ENCODE measurements around the gene TMEM37.
A peak's percentile ranks its signal among the peaks of the same experiment; 100 is the strongest.

The TMEM37 gene

GRCh38 chr2:119449521-119449920 is 17.9 kb downstream of the TMEM37 start:
- H3K9me3 ChIP-seq, result peaks cover 6% of the 10 kb centered on the region; the same call in 1 of the 2 replicates
- no peaks in the 10 kb centered on the region for H4K20me1 ChIP-seq
- H3K36me3 ChIP-seq, result no peaks in the 10 kb centered on the region
- H3K4me2 ChIP-seq, result peak overlapping the region; percentile 60
- H3K27ac ChIP-seq, result no peak overlapping the region
- H3K9ac ChIP-seq, result no peak overlapping the region
- no peak overlapping the region for H3K4me3 ChIP-seq
- TF ChIP-seq Cebpa-rat (IDR thresholded peaks at IDR 0.05), result no peak
- H3K27me3 ChIP-seq, result no peaks in the 10 kb centered on the region
- peaks cover 25% of the 10 kb centered on the region for H3K4me1 ChIP-seq

- Histone ChIP-seq H3K27me3 (no peaks in the 10 kb centered on the region), H3K4me2 (no peak overlapping the region), H3K9me3 (no peaks in the 10 kb centered on the region), H4K20me1 (no peaks in the 10 kb centered on the region), H3K27ac (no peak overlapping the region), H3K4me3 (no peak overlapping the region), H3K4me1 (peaks cover 24% of the 10 kb centered on the region), H3K36me3 (no peaks in the 10 kb centered on the region), H3K9ac (no peak overlapping the region)
- TF ChIP-seq Cebpa-rat (IDR thresholded peaks at IDR 0.05), result no peak
Observed at GRCh38 chr2:119451336-119452050, 19.8 kb downstream of the TMEM37 start.

GRCh38 chr2:119453972-119454593 is 22.4 kb downstream of the TMEM37 start:
- no peaks in the 10 kb centered on the region for H4K20me1 ChIP-seq
- no peaks in the 10 kb centered on the region for H3K9me3 ChIP-seq
- H3K4me2 ChIP-seq, result no peak overlapping the region
- no peaks in the 10 kb centered on the region for H3K27me3 ChIP-seq
- no peak overlapping the region for H3K9ac ChIP-seq
- no peak overlapping the region for H3K27ac ChIP-seq
- no peaks in the 10 kb centered on the region for H3K36me3 ChIP-seq
- no peak for TF ChIP-seq Cebpa-rat (IDR thresholded peaks at IDR 0.05)
- H3K4me1 ChIP-seq, result peaks cover 14% of the 10 kb centered on the region
- H3K4me3 ChIP-seq, result no peak overlapping the region

- Histone ChIP-seq H3K27ac (no peak overlapping the region), H3K27me3 (no peaks in the 10 kb centered on the region), H3K4me2 (peak overlapping the region; percentile 56), H3K4me1 (peaks cover 8% of the 10 kb centered on the region), H3K4me3 (no peak overlapping the region), H3K36me3 (no peaks in the 10 kb centered on the region), H3K9ac (no peak overlapping the region), H3K9me3 (no peaks in the 10 kb centered on the region), H4K20me1 (no peaks in the 10 kb centered on the region)
- no peak for TF ChIP-seq Cebpa-rat (IDR thresholded peaks at IDR 0.05)
Observed at GRCh38 chr2:119455066-119455718, 23.5 kb downstream of the TMEM37 start.

- H3K4me2 ChIP-seq, result no peak overlapping the region
- no peaks in the 10 kb centered on the region for H3K9me3 ChIP-seq
- H3K4me1 ChIP-seq, result peaks cover 5% of the 10 kb centered on the region
- no peaks in the 10 kb centered on the region for H3K27me3 ChIP-seq
- no peaks in the 10 kb centered on the region for H3K36me3 ChIP-seq
- no peak overlapping the region for H3K9ac ChIP-seq
- H3K27ac ChIP-seq, result no peak overlapping the region
- no peak overlapping the region for H3K4me3 ChIP-seq
- no peak for TF ChIP-seq Cebpa-rat (IDR thresholded peaks at IDR 0.05)
- no peaks in the 10 kb centered on the region for H4K20me1 ChIP-seq
Observed at GRCh38 chr2:119460076-119460475, 28.4 kb downstream of the TMEM37 start.

GRCh38 chr2:119461811-119462210 is 30.2 kb downstream of the TMEM37 start:
- Histone ChIP-seq H3K4me3 (no peak overlapping the region), H3K9ac (no peak overlapping the region), H4K20me1 (no peaks in the 10 kb centered on the region), H3K4me2 (no peak overlapping the region), H3K4me1 (no peaks in the 10 kb centered on the region), H3K9me3 (no peaks in the 10 kb centered on the region), H3K27me3 (no peaks in the 10 kb centered on the region), H3K27ac (no peak overlapping the region), H3K36me3 (no peaks in the 10 kb centered on the region)
- no peak for TF ChIP-seq Cebpa-rat (IDR thresholded peaks at IDR 0.05)

- Histone ChIP-seq H4K20me1 (no peaks in the 10 kb centered on the region), H3K9me3 (no peaks in the 10 kb centered on the region), H3K4me1 (no peaks in the 10 kb centered on the region), H3K4me3 (no peak overlapping the region), H3K36me3 (no peaks in the 10 kb centered on the region), H3K4me2 (no peak overlapping the region), H3K9ac (no peak overlapping the region), H3K27ac (no peak overlapping the region), H3K27me3 (no peaks in the 10 kb centered on the region)
- TF ChIP-seq Cebpa-rat (IDR thresholded peaks at IDR 0.05), result no peak
Observed at GRCh38 chr2:119462574-119462973, 30.9 kb downstream of the TMEM37 start.

GRCh38 chr2:119463136-119463535 is 31.5 kb downstream of the TMEM37 start:
- H3K27me3 ChIP-seq, result no peaks in the 10 kb centered on the region
- no peak overlapping the region for H3K9ac ChIP-seq
- no peaks in the 10 kb centered on the region for H3K4me1 ChIP-seq
- no peak overlapping the region for H3K4me3 ChIP-seq
- no peak overlapping the region for H3K4me2 ChIP-seq
- TF ChIP-seq Cebpa-rat (IDR thresholded peaks at IDR 0.05), result no peak
- H3K36me3 ChIP-seq, result no peaks in the 10 kb centered on the region
- H3K27ac ChIP-seq, result no peak overlapping the region
- H3K9me3 ChIP-seq, result no peaks in the 10 kb centered on the region
- H4K20me1 ChIP-seq, result no peaks in the 10 kb centered on the region

- Histone ChIP-seq H3K27me3 (no peaks in the 10 kb centered on the region), H3K9me3 (no peaks in the 10 kb centered on the region), H3K36me3 (no peaks in the 10 kb centered on the region), H3K27ac (no peak overlapping the region), H3K4me2 (no peak overlapping the region), H3K9ac (no peak overlapping the region), H3K4me3 (no peak overlapping the region), H4K20me1 (no peaks in the 10 kb centered on the region), H3K4me1 (no peaks in the 10 kb centered on the region)
- no peak for TF ChIP-seq Cebpa-rat (IDR thresholded peaks at IDR 0.05)
Observed at GRCh38 chr2:119463990-119464389, 32.3 kb downstream of the TMEM37 start.

GRCh38 chr2:119464981-119465380 is 33.3 kb downstream of the TMEM37 start:
- H3K9ac ChIP-seq, result no peak overlapping the region
- no peak overlapping the region for H3K4me2 ChIP-seq
- no peaks in the 10 kb centered on the region for H3K36me3 ChIP-seq
- H3K27me3 ChIP-seq, result no peaks in the 10 kb centered on the region
- no peaks in the 10 kb centered on the region for H4K20me1 ChIP-seq
- no peak for TF ChIP-seq Cebpa-rat (IDR thresholded peaks at IDR 0.05)
- no peak overlapping the region for H3K4me3 ChIP-seq
- H3K27ac ChIP-seq, result no peak overlapping the region
- no peaks in the 10 kb centered on the region for H3K4me1 ChIP-seq
- H3K9me3 ChIP-seq, result no peaks in the 10 kb centered on the region

Measured in BLaER1 (cell line).